Activated CD8-positive, alpha-beta memory T cell treated with anti-CD3 and anti-CD28 coated beads, Interleukin-2, amount 50 U/mL, for 4 hours (primary cell): ENCODE data around the gene ERI2.

ENCODE experiments used
- DNase-seq: peaks from one replicate; pipeline ENCODE4 v3.0.0-alpha.2; 2020

The ERI2 gene, protein sequence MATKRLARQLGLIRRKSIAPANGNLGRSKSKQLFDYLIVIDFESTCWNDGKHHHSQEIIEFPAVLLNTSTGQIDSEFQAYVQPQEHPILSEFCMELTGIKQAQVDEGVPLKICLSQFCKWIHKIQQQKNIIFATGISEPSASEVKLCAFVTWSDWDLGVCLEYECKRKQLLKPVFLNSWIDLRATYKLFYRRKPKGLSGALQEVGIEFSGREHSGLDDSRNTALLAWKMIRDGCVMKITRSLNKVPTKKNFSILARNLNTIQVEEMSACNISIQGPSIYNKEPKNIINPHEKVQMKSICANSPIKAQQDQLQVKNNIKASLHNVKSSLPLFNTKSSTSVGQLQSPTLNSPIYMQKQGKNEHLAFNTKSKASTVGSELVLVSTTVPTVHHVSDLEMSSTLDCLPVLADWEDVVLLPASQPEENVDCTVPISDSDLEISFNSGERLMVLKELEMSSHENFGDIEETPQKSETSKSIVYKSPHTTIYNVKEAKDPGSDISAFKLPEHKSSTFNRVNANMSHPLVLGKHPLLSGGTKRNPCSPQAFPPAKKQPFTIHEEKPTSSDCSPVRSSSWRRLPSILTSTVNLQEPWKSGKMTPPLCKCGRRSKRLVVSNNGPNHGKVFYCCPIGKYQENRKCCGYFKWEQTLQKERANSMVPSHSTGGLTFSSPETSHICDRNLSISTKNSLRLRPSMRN

DNA sequence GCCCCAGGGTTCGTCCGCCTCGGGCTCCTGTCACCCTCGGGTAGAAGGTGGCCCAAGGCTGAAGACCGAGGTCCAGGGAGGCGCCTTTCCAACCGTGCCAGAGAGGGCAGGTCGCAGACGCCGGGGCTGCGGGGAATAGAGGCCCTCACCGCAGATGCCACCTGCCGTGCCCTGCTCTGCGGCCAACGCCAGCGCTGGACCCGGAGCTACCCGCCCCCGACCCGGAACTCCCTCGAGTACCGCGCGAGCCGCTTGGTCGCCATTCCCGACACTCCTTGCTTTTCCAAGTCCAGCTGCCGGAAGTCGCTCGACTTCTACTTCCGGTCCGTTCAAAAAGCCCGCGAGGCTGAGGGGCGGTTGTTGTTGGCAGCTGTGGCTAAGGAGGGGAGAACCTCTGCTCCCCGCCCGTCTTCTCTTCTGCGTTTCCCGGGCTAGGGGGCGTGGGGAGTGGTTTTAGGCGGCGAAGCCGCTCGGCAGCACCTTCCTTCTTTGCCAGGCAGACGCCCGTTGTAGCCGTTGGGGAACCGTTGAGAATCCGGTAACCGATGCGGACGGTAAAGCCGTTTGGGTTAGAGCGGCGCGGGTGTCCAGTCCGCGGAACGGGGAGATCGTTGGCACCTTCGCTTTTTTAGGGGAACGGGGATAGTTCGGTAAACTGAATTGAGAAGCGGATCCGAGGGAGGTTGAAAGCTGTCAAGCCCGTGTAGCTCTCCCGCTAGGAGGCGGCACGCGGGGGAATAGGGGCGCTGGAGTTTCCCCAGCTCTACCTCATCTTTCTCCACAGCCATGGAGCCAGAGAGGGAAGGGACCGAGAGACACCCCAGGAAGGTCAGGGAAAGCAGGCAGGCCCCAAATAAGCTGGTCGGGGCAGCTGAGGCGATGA is at the start of gene ERI2, which contains the start of gene REXO5:
ERI2 (minus strand) TSS at position 305 of the 883 bp plus-strand sequence; CDS start at position 263, 42 bp downstream.
REXO5 (plus strand) TSS at position 360 of the 883 bp plus-strand sequence; CDS start at position 787, 427 bp downstream.
- peak; percentile 68 for DNase-seq

DNA sequence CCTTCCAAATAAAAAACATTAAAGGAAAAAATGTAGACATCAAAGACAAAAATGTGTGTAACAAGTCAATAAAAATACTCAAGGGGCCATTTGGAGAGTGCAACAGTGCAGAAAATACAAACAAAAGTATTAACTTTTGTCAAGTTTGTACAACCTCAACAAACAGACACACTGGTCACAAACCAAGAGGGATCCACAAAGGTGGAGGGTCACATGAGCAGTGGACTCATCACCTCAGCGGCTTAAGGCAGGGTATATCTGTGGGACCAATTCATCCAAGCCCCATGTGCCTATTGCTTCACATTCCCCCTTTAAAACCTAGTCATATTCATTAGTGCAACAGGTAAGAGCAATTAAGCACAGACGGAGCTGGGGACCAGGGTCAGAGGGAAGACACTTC is 48.7 kb upstream of the ERI2 start:
- no peak for DNase-seq

DNA sequence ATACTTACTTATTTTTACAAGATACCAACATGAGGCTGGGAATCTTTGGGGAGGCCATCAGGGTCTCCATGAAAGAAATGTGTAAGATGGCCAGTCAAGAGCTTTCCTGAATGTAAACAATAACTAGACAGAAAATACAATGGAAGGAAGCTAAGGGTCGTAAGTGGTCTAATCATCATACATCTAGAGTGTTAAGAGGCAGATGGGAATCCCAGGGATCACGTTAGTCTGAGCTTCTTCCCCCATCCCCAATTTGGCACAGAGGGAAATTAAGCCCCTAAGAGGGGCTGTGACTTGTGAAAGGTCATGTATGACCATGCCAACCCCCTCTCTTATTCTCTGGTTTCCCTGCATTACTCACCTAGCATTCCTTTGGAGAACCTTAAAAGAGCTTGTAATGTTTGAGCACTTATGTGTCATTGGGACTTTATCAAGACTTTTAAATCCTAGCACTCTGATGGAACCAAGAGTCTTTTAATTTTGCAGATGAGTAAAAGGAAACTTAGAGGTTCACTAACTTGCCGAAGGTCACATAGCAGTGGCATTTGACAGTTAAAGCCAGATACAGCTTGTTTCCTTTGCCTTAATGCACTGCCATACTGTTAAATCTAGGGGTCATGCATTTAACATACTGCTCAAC is 47.8 kb upstream of the ERI2 start:
- DNase-seq = no peak

DNA sequence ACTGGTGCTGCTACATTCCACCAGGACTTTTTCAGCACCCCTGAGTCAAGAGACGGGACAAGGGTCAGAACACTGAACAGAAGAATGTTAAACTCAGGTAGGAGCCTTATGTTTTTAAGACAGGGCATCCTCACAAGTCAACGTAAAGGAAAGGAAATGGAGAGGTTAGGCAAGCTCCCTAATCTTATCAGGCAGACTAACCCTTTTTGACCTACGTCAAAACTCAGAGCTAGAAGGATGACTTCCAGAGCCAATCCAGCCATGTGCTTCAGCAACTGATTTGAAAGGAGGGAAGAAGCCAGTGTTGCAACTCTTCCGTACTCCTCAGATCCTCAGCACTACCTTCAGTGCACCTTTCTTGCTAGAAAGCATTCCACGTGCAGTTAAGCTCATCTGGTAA is 46.9 kb upstream of the ERI2 start:
- no peak for DNase-seq

DNA sequence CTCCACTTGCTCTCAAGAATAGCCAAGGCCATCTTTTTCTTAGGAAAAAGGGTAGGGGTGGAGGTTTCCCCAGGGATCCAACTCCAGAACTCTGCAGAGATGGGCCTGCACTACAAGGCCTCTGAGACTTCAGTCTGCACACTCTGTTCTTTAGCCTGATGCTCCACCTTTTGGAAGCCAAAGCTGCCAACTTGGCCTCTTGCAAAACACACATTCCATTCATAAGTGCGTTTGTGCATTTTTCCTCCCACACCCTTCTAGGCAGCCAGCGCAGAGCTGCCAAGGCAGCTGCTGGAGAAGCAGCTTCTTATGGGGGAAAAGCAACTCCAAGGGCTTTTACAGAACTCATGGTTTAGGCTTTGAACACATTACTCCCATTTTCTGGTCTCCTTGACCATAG is 45.3 kb upstream of the ERI2 start:
- DNase-seq = no peak

DNA sequence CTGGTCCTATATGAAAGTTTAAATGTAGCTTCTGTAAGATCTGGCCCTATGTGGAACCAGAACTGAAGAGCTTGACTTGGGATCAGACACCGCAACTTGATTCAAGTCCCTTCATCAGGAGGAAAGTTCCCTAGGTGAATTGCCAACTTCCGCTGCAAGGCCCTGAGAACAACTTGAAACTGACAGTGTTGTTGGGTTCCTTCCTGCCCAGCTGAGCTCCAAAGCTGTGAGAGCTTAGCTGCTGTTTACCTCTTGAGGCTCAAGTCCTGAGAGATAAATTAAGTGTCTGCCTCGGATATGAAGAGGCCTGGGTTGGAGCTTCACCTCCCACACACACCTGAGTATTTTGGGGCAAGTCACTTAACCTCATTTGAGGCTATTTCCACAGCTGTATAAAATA is 44.7 kb upstream of the ERI2 start:
- DNase-seq = no peak

DNA sequence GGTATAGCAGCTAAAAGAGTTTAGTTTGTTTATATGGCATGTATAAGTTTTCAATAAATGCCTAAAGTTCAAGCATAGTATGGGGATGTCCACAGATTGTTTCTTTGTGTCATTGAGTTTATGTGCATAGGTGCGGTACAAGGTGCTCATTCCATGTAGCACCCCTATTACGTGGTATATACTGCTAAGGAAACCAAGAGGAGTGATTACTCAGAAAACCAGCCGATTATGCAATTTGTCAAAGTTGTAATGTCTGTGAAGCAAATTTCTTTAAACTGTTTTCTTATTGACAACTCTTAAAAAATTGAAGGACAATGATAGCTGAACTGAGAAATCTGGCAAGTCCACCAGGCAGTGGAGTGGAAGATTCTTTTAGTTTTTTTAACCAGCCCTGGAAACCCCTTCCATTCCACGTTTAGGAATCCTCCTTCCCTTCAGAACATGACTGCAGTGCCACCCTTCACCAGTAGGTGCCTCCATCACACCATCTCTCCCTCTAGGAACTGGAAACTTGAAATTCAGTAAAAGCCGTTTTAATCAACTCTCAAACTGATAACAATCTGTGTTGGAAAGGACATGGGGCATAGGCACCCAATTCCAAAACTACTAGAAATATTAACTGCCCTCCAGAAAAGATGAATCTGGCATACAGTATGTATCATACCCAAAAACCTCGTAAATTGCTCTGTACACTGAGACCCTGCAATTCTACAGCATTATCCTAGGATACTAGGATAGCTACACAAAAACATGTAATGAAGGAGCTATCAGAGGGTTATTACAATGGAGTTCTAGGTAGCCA is 43.5 kb upstream of the ERI2 start:
- peak; percentile 69 for DNase-seq

DNA sequence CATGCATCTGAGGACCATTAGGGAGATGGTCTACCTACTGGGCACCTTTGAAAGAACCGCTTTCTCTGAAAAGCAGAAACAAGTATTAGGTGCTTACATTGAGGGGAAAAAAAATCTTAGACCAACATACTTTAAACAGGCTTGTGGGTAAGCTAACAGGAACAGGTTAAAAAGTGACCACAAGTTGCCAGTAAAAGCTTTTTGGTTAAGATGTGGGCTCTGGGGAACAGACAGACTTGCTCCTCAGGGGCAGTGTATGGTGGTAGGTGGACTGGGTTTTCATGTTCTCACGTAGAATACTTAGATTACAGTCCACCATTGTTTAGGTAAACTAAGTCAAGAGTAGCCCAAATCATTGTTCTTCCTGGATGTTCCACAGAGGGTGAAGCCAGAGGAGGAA is 41.3 kb upstream of the ERI2 start:
- DNase-seq = no peak

DNA sequence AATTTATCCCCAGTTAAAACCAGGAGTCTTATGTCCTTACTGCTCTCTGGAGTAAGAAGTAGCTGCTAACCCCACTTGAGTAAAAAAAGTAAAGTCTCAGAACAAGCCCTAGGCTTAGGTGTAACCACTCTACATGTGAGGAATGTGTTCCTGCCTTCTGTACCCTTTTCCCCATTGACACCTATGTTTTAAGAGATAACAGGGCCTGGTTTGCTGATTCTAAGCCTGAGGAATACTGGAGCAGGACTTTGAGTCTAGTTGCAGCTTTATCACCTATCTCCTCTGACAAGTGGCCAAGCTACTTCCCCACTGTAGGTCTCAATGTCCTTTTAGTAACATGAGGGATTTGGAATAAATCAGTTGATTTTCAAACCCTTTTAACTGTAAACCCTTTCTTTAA is 40.3 kb upstream of the ERI2 start:
- no peak for DNase-seq

DNA sequence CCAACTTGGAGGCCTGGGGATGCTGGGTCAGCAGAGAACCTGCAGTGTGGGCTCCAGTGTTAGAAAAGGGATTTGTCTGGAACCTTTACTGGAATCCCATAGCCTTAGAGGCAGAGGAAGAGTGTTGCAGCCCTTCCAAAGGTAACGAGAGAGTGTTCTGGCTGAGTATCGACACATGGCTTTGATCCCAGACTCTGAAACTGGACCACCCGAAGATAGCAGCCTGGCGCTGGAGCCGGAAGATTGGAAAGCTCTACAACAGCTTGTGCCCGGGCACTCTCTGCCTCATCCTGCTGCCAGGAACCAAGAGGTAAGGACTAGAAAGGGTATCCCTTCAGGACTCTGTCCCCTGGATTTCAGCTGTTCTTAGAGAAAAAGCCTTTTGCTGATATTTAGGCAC is 39.8 kb upstream of the ERI2 start:
- no peak for DNase-seq

DNA sequence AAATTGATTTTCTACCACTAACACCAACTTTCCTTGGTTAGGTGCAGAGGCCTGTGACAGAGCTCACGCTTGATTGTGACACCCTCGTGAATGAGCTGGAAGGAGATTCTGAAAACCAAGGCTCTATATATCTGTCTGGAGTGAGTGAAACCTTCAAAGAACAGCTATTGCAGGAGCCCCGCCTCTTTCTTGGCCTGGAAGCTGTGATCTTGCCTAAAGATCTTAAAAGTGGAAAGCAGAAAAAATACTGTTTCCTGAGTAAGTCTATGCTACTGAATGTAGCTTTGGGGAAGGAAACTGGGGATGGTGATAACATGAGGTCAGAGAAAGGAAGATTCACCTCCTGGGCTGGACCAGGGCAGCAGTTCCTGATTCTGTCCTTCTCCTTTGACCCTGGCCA is 38.3 kb upstream of the ERI2 start:
- no peak for DNase-seq

DNA sequence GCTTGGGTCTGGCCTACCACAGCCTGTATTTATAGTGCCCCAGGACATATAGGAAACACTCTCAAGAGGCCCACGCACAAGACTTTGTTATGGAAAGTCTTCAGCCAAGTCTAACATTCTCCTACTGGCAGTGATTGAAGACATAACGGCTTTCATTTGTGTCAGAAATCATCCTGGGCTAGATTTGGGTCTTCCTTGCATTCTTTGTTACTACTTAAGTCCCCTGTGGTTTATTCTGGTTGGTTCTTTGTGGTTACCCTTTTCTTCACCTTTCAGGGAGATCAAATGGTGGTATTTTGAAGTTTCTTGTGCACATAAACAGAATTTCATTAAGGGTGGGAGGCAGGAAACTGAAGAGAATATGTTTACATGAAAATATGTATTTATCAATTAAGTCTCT is 37.8 kb upstream of the ERI2 start:
- DNase-seq = no peak

DNA sequence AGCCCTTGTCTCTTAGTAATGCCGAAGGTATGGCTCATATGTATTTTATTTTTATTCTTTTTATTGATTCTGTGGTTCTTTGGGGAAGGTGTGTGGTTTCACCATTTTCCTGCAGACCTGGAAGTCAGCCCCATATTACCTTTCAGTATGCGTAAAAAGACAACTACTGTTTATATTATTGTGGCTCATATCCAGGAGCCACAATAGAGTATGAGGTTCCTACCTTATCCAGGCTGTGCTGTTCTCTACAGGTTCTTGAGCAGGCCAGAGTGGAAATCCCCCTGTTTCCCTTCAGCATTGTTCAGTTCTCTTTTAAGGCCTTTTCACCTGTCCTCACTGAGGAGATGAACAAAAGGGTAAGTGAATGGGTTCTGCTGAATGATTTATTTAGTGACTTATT is 33.2 kb upstream of the ERI2 start:
- DNase-seq = no peak

DNA sequence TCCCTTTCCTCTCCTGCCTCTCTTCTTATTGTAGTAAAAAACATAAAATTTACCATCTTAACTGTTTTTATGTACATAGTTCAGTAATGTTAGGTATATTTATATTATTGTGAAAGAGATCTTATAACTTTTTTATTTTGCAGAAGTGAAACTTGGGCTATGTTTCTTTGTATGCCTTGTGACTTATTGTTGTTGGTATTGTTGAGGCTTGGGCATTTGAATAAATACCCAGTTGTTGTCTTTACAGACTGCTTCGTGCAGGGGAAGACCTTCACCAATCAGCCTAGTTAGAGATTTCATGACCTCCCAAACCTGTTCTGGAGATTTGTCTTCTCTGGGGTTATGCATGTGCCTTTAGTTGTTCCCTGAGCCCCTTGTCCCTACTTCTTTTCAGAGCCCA is 32.0 kb upstream of the ERI2 start:
- no peak for DNase-seq

DNA sequence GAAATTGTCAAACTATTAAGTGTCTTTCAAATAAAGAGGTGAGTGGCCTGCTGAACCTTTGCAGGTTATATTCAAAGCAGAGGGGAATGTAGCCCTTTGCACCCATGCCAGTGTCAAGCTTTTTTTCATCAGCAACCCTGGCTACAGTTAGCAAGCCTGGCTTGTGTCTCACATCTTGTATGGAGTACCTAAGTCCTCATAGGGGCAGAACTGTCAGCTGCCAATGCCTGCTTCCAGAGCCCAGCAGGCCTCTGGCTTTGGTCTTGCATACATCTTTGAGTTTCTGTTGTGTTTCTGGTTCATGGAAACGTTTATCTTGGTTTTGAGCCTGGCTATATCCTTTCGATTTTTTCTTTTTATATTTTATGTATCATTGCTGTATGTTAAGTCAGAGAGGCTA is 26.8 kb upstream of the ERI2 start:
- no peak for DNase-seq

DNA sequence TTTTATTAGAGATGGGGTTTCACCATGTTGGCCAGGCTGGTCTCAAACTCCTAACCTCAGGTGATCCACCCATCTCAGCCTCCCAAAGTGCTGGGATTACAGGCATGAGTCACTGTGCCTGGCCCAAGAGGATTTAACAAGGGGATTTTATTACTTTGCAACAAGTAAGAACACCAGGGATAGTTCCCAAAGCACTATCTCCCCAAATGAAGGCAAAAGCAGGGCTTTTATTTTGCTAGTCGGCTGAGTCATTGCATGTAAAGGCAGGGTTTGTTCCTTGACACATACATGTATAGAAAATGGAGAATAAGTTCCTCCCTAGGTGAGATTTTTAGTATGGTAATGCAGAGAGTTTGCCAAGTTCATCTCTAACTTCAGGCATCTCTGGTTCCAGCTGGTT is 24.1 kb upstream of the ERI2 start:
- DNase-seq = no peak

DNA sequence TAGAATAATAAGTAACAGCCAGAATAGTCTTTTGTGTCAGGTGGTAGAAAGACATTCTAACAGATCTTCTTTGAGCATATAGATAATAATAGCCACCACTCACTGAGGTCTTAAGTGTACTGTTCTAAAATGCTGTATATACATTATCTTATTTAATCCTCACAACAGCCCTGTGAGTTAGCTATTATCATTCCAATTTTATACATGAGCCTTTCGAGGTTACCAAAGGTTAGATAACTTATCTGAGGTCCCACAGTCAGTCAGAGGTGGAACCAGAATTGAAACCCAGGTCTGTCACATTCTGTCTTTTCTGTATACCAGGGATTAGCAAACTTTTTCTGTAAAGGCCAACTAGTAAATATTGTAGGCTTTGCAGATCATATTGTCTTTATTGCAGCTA is 23.3 kb upstream of the ERI2 start:
- DNase-seq = no peak

DNA sequence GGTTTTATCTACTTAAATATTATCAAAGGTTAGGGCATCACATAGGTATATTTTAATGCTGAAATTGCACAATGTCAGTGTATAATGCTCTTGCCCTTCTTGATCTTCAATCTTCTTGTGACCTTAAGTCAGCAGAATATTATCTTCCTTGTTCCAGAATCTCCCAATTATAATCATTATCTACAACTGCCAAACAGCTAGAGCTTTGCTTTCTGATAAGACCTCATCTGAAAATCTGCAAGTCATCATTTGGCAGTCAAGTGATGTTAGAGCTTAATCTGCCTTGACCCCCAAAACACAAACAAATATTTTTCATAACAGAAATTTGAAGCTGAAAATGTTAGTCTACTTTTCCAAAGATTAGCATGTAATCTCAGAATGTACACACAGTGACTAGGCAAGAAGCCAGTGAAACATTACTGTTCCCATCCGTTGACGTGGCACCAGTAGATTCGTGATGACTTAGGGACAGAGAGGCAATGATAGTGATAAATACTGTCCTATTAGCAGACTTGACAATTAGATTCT is 19.8 kb upstream of the ERI2 start:
- no peak for DNase-seq

DNA sequence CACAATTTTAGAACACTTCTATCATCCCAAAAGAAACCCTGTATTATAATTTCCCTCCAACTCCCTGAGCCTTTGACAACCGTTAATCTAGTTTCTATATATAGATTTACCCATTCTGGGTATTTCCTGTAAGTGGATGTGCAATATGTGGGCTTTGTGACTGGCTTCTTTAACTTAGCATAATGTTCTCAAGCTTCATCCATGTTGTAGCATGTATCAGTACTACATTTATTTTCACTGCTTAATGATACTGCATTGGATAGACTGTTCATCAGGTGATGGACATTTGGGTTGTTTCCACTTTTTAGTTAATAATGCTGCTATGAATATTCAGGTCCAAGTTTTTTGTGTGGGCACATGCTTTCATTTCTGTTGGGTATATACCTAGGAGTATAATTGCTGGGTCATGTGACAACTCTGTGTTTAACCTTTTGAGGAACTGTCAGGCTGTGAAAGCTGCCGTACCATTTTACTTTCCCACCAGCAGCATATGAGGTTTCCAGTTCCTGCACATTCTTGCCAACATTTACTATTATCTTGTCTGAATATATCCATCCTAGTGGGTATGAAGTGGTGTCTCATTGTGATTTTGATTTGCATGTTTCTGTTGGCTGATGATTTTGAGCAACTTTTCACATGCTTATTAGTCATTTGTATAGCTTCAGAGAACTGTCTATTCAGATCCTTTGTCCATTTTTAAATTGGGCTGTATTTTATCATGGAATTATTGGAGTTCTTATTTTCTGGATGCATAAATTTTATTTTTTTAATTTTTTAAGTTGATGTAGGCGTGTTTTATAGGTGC is 16.5 kb upstream of the ERI2 start:
- no peak for DNase-seq

DNA sequence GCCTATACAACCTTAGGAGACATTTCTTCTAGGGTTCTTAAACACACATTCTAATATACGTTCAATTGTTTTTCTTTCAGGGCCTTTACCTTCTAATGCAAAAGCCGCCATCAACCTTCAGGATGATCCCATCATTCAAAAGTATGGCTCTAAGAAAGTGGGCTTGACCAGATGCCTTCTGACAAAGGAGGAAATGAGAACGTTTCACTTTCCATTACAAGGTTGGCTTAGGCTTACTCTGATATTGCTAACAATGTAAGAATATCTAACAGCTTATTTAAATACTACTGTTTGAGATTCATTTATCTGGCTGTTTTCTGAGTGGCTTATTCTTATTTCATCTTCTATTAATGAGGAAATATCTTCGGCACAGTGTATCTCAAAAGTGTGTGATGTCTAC is 15.4 kb upstream of the ERI2 start:
- no peak for DNase-seq
